Activated naive CD4-positive, alpha-beta T cell treated with anti-CD3 and anti-CD28 coated beads, Interleukin-2, amount 50 U/mL, for 16 hours (primary cell): ENCODE measurements around the gene LILRB2.
"Not testable (repeated sequence)": the region's sequence is repeated elsewhere in the genome, so short reads cannot be mapped to it uniquely, and the experiment has no call there.

Source experiments
- DNase-seq: peaks from one replicate; pipeline ENCODE4 v3.0.0-alpha.2; 2020

The LILRB2 gene

DNA sequence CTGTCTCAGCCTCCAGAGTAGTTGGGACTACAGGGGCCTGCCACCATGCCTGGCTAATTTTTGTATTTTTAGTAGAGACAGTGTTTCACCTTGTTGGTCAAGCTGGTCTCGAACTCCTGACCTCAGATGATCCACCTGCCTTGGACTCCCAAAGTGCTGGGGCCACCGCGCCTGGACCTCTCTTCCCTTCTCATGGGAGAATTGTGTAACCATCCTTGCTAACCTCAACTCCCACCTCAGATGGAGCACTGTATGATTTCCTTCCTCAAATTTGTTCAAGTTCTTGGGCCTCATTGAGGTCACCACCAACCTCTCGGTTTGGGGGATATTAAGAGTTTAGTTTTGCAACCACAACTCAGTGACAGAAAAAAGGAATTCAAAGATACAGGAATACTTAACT lies 21.3 kb upstream of the LILRB2 start:
- DNase-seq, result no peak

DNA sequence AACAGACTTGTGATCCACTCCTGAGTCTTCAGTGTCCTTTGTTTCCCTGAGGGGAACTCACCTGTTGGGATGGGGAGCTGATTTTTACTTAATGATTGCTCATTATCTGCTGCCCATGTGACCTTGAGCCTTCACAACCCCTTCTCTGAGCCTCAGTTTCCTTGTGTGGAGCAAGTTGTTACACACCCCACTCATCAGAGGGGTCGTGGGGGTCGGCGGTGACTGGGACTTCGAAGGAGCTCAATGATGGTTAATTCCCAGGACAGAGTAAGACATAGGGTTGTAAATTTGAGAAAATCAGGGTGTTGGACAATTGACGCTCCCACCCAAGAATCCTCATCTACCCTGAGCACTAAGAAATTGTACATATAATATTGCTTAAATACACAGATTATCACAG lies 18.6 kb upstream of the LILRB2 start:
- no peak for DNase-seq

DNA sequence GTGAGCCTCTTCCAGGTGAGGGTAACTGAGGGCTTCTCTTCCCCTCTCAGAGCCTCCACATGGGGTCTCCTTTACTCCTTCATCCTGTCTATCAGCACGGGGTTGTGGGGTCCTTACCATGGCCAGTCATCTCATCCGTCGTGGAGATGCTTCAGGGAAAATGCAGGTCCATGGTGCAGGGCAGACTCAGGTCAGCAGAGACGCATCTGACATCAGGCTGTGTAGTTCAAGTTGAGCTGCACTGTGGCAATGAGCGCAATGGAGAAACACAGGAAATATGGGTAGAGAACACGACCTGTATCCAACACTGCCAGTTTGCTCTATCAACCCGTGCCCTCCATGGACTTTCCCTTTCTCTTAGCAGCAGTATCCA lies 18.2 kb upstream of the LILRB2 start:
- no peak for DNase-seq

DNA sequence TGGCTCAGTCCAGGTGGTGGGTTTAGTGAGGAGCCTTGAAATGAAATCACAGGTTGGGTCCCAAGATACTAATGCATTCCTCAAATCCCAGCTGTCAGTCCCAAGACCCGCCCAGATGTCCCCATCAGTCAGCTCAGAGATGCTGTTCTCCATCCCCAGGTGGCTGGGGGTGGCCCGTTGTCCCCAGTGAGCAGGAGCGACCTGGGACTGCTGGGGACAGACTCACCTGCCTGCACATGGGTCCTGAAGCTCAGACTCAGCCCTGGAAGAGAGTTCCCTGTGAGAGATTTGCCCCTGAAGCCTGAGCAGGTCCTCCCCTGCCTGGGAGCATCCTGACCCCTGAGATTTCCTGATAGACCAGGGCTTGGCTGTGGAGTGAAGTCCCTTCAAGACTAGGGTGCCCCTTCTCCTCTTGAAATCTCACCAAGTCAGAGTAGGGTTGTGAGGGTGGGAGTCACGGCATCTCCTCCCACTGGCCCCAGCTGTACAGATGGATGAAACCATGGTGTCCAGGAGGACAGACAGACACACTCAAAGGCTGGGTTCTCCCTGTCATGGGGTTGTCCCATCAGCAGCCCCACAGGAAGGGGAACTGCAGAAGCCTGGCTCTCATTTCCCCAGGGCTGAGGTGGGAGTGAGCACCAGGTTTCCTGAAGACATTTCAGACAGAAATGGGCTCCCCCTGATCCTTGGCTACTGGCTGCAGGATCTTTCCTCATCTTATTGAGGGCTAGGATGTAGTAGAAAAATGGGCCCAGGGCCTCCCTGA lies 17.6 kb upstream of the LILRB2 start:
- DNase-seq, result no peak

DNA sequence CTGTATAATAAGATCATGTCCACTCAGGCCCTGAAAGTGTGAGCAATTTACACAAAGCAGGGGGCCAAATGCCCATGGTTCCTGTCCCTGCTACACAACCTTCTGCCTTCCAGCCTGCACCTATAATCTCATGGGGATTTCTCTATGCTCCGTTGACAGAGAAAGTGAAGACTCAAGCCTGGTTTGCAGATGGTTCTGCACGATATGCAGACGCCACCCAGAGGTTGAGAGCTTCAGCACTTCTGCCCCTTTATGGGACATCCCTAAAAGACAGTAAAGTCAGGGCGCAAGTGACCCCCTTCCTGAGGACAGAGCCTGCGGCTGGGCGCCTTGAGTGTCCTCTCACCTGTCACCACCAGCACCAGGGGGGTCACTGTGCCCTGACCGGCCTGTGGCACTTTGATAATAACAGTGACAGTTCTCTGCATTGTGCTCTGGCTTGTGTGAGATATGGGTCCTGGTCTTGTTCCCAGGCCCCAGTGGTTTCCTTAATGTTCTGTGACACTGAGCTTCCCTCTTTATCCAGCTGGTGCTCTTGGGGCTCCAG lies 16.9 kb upstream of the LILRB2 start:
- no peak for DNase-seq

DNA sequence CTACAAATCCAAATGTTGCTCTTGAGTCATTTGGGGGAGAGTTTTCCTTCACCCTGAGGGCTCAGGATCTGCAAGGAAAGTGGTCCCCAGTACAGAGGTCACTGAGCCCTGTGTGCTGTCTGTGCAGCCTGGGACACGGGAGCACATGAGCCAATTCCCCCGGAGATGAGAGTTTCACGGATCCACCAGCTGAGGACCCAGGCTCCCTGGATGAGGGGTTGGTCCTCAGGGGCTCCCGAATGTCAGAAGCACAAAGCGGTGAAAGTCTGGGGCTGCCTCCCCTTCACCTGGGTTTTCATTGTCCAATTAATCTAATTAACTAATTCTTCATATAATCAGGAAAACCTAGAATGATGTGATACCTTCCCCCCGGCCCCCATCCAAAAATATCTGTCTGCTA lies 13.6 kb upstream of the LILRB2 start:
- no peak for DNase-seq

DNA sequence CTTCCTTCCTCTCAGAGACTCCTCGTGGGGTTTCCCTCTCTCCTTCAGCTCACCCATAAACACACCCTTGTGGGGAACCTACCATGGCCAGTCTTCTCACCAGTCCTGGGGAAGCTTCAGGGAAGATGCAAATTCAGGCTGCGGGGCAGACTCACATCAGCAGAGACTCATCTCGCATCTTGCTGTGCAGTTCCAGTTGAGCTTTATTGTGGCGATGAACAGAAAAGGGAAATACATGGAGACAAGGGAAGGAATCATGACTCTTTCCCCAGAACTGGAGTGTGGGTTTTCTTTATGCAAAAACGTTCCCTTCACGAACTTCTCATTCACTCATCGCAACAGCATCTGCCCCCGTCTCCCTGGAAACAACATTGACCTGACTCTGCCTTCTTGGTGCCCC lies 8.2 kb upstream of the LILRB2 start:
- not testable (repeated sequence) for DNase-seq

DNA sequence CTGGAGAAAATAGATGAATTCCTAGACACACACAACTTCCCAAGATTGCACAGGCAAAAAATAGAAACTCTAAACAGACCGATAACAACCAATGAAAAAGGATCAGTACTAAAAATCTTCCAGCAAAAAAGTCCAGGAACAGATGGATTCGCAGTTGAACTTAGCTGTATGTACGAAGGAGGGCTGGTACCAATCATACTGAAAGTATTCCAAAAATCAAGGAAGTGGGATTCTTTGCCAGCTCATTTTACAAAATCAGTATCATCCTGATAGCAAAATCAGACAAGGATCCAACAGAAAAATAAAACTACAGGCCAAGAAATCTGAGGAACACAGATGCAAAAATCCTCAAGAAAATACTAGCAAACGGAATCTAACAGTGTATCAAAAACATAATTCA lies 6.5 kb upstream of the LILRB2 start:
- no peak for DNase-seq

DNA sequence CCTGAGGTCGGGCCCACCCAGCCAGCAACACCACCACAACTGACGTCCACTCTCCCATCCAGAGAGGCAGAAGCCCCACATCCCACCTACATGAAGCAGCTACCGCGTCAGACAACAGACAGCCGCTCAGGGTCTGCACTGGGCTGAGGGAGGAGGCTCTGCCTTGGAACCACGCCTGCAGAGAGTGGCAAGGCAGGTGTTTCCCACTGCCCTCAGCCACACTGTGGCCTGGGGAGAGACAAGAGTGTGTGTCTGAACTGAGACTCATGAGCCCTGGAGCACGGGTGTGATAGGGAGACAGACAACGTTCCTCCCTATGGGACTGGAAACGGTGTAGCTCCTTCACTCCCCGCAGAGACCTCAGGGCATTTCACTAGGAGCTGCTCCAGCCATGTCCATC lies 5.4 kb upstream of the LILRB2 start:
- DNase-seq, result not testable (repeated sequence)

DNA sequence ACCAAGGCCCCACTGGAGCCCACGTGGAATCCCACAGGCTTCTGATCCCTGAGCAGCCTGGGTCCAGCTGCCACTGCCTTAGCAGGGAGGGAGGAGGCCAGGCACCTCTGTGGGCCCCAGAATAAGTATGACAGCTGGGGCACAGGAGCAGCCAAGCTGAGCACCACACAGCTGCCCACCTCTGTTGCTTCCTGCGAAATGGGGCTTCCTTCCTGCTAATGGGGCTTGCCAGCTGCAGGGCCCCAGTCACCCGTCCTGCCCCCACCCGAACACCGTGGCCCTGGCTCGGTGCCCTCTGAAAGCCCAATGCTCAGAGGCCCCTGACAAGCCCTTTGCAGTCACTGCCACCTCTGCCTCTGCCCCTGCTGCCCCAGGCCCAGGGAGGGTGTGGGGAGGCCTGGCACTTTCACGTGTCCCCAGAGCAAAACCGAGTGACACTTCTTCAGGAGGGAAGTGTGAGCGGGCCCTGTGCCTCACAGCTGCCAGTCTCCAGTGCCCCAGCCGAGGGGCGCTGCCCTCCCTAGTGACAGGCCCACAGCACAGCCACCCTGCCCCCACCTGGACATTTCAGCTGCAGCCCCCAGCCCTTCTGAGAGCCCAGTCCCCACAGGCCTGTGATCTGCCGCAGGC lies 4.6 kb upstream of the LILRB2 start:
- DNase-seq, result not testable (repeated sequence)

DNA sequence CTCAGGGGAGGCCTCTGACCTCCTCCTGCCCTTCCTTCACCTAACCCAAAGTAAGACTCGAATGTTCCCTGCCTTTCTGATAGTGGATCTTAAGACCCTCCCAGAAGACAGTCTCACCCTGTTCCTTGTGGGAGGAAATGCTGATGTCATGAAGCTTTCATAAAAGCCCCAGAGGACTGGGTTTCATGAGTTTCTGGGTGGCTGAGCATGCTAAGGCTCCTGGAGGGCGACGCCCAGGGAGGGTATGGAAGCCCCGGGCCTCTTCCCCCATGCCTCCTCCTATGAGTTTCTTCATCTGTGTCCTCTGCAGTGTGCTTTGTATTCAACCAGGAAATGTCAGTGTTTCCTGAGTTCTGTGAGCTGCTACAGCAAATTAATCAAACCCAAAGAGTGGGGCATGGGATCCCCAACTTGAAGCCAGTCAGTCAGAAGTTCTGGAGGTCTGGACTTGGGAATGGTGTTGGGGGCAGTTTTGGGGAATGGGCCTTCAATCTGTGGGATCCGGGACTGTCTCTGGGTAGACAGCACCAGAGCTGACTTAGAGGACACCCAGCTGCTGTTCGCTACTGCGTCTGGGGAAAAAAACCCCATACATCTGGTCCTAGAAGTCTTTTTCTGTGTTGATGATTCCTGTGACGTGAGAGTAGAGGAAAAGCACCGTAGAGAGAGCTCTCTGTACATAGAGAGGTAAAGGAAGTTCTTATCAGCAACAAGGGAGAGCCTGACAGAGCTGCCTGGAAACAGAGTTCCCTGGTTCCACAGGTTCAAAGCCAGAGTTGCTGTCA lies 2.0 kb upstream of the LILRB2 start:
- DNase-seq, result no peak

DNA sequence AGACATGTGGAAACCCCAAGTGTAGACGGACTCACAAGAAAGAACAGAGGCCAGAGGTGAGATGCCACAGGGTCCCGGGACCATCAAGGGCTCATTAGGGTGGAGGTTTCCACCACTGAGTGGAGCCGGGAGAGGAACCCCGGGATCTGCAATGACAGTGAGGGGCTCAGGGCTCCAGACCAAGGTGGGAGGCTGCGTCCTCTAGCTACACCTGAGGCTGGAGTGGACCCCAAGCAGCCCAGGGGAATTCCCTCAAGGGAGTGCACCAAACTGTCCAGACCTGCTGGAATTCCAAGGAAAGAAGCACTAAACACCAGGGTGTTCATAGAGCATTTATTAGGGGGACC lies 792 bp upstream of the LILRB2 start:
- DNase-seq, result not testable (repeated sequence)

DNA sequence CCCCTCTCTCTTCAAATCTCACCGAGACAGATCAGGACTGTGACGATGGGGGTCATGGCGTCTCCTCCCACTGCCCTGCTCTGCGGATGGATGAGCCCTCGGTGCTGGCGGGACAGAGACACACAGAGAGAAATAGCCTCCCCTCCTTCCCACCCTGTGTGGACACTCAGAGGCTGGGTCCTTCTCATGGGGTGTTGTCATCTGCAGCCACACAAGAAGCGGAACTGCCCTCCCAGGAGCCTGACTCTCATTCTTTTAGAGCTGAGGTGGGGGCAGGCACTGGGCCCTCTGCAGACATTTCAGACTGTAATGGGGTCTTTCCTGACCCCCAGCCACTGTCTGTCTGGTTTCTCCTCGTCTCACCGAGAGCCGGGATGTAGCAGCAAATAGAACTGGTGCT lies 469 bp downstream of the LILRB2 start:
- DNase-seq, result not testable (repeated sequence)

DNA sequence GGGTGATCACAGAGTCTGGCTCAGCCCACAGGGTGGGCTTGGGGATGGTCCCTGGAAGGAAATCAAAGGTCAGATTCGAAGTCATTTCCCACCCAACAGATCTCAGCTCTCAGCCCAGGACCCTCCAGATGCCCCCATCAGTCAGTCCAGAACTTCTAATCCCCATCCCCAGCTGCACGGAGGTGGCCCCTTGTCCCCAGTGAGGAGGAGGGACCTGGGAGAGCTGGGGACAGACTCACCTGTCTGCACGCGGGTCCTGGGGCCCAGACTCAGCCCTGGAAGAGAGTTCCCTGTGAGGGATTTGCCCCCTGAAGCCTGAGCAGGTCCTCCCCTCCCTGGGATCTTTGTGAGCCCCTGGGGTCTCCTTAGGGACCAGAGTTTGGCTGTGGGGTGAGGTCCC lies 885 bp downstream of the LILRB2 start:
- not testable (repeated sequence) for DNase-seq

DNA sequence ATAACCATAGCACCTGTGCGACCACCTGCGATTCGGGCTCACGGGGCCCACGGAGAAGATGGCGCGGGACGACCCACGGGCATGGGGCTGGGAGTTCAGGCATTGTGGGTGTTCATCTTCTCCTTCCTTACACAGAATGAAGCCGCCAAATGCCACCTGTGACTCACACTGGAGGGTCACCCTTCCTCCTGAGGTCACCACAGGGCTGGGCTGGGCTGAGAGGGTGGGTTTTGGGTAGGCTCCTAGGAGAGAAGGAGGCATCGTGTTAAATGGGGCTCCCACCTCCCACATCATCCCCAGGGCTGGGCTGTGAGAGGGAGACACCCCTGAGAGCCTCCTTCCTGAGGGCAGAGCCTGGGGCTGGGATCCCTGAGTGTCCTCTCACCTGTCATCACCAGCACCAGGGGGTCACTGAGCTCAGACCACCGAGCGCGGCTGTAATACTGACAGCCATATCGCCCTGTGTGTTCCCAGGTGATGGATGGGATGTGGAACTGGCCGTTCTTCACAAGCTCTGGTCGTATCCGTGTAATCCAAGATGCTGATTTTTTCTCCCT lies 1.4 kb downstream of the LILRB2 start:
- no peak for DNase-seq

DNA sequence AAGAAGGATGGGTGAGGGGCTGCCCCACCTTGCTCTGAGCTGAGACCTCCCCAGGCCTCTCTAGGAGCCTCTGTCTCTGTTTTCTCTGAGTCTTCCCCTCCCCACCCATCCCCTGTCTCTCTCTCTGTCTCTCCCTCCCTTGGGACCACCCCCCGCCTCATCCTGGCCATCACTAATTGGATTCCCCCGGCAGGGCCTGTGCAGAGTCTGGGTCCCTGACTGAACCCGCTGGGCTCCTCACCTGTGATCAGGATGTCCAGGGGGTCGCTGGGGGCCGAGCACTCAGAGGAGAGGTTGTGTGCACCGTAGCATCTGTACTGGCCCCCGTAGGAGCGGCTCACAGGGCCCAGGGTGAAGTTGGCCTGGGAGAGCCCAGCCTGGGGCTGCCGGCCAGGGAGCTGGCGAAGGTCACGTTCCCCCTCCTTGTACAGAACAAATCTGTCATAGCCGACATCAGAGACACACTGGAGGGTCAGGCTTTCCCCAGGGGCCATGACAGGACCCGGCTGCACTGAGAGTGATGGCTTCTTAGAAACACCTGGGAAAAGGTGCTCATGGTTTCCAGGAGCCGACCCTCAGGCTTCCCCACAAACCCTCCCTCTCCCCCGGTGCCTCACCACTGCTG lies 2.2 kb downstream of the LILRB2 start:
- not testable (repeated sequence) for DNase-seq

DNA sequence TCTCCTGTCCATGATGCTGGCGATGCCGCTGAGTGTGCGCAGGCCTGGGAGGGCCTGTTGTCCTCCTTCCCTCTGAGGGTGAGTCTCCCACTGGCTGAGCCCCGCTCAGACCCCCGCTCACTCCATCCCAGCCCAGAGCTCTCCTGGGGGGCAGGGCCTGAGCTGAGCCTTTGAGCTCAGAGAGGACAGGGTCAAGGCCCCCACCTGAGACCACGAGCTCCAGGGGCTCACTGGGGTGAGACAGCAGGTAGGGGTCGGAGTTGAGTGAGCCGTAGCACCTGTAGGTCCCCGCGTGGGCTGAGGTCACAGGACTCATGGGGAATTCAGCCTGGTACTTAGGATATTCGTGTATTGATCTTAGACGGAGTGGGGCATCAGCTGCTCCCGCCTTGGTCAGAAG lies 2.9 kb downstream of the LILRB2 start:
- DNase-seq, result not testable (repeated sequence)

DNA sequence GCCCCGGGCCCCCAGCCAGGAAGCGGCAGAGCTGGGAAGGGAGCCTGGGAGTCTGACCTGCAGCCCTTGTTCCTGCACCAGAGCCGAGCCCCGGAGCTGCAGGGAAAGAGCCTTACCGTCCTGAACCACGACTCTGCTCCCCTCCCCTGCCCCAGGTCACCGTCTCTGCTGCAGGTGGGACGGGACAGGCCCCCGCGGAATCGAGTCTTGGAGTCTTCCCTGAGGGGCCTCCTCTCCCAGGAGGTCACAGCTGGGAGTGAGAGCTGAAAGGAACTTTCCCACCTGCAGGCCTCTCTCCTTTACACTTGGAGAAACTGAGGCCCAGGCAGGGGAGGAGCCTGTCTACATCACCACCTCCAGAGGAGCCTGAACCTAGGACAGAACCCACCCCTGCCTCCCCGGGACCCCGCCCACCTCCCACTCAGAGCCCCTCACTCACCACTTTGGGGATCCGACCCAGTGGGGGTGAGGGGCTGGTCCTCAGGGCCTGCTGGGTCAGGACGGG lies 3.7 kb downstream of the LILRB2 start:
- DNase-seq, result not testable (repeated sequence)

DNA sequence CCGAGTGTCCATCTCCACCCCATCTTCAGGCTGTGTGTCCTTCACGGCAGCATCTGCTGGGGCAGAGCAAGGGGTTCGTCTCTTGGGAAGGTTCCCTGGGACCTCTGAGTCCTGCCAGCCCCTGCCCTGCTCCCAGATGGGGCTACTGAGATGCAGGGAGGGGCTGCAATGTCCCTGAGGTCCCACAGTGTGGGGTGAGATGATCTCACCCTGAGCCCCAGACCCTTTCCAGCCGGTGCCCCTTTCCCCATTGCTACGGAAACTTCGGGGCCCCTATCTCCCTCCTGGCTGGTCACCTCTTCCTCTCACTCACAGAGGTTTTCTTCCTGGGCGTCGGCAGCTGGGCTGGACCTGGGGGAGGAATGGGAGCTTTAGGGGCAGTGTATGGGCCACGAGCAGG lies 5.0 kb downstream of the LILRB2 start:
- no peak for DNase-seq

DNA sequence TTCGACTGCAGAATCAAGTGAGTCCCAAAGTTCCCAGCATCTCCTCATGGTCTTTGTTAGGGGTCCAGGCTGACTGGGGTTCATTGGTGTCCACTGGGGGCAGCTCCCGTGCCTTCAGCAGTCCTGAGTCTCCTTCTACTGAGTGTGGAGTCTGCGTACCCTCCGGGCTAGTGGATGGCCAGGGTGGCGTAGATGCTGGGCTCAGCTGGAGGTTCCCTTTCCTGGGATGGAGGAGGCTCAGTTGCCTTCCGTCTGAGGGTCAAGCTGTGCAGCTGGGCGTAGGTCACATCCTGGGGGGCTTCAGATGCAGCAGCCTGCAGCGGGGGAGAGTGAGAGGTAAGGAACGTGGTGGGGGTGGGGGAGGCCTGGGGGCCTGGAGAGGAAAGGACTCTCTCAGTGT lies 6.4 kb downstream of the LILRB2 start:
- not testable (repeated sequence) for DNase-seq

DNA sequence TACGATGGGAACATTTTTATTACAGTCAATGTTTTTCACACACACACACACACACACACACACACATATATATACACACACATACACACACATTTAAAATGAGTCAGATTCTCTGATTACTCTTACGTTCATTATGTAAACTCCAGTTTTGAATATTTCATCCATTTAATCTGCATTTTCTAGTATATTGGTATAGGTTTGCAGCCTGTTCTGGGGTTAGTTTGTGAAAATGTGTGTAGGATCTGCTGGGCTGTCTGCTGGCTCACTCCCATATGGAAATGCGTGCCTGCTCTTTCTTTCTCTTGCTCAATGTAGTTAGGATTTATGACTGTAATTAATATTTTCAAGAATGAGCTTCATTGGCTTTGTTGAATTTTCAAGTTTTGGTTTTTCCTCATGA lies 7.1 kb downstream of the LILRB2 start:
- DNase-seq, result no peak

DNA sequence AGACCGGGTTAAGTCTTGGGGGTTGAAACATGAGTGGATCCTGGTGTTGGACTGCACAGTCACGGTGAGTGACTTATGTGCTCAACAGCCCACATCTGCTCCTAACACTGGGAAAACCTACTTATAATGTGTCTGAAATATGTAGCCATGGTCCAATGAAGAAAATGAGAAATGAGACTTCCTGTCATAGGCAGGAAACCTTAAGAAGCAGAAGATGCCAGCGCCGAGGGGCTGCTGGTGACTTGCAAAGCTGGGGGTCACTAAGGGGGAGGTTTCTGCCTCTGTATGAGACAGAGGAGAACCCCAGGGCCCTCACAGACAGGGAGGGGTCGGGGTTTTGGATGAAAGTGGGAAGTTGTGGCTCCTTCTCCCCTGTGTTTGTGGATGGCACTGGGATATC lies 8.7 kb downstream of the LILRB2 start:
- not testable (repeated sequence) for DNase-seq

DNA sequence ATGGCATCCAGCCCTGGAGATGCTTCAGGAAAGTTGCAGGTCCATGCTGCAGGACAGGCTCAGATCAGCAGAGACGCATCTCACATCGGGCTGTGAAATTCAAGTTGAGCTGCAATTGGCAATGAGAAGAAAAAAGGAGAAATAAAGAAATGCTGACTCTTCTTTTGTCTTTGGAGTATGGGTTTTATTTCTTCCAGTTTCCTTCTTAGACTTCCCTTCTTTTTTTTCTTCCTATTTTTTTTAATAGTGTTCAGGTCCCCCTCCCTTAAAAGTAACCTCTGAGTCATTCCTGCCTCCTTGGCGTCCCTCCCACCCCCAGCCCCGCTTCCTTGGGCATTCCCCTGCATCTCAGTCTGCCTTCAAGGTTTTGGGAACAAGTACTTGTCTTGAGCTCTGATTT lies 9.3 kb downstream of the LILRB2 start:
- not testable (repeated sequence) for DNase-seq
